Prostate gland (tissue), 2 donors: Measurements from ENCODE around the gene CACNA1A. TPM values are rescaled to one million over a fixed set of nuclear protein-coding genes. Genes with fewer than 3 reads are reported as not detected.

Experiments used
- DNase-seq: peaks from one replicate; pipeline ENCODE4 v3.0.0-alpha.2; 2019; ENCODE audit warnings: low spot score
- H3K27ac ChIP-seq, 2 donors: fragments of 200-600 bp; sonication (generic); 2 replicates each; pipeline ENCODE4 v1.5.1; 2017 to 2019
- H3K27me3 ChIP-seq: fragments of 200-600 bp; sonication (generic); replicated peaks from 2 replicates; pipeline ENCODE4 v1.5.1; 2019; ENCODE audit not compliant: insufficient read depth
- H3K36me3 ChIP-seq, 2 donors: fragments of 200-600 bp; sonication (generic); 1 replicate in 1 of 2; 2 replicates in 1 of 2; pipeline versions ENCODE4 v1.5.1 to v1.8.1; 2017 to 2019
- H3K4me1 ChIP-seq: fragments of 200-600 bp; sonication (generic); replicated peaks from 2 replicates; pipeline ENCODE4 v1.5.1; 2019
- H3K4me3 ChIP-seq, 2 donors: fragments of 200-600 bp; sonication (generic); 2 replicates each; pipeline ENCODE4 v1.5.1; 2017 to 2019
- H3K9me3 ChIP-seq: fragments of 200-600 bp; sonication (generic); 2 replicates; pipeline ENCODE4 v1.5.1; 2017
- POLR2A ChIP-seq: fragments of 450-650 bp; IDR thresholded peaks from one replicate; pipeline ENCODE4 v1.6.1; 2016; ENCODE audit warnings: antibody characterized with exemption, mild to moderate bottlenecking
- POLR2AphosphoS5 ChIP-seq: sonication (generic); formaldehyde crosslinking; IDR thresholded peaks from one replicate; pipeline ENCODE4 v1.6.1; 2017; ENCODE audit warnings: antibody characterized with exemption
- WGBS: methylation state at CpG from one replicate; pipeline ENCODE4 v1.1.5; 2018; 5-methylcytosine and 5-hydroxymethylcytosine counted together
- intact Hi-C: fragments of 100-400 bp; cut with DNase I; formaldehyde crosslinking; loops from one replicate; pipeline ENCODE4 v1.14.2; 2022
- total RNA-seq, 2 donors: library from RNA; depleted of rRNA; stranded (reverse); fragments of >200 nt; gene quantifications; one replicate each; pipeline ENCODE4 v1.1.0, GENCODE V29; 2016
- TF ChIP-seq, protein P1 (sequence below), 4 experiments: fragments of 200-600 bp in 2 of 4; fragments of 450-650 bp in 2 of 4; sonication (generic) in 2 of 4; IDR thresholded peaks; 1 replicate in 3 of 4; 2 replicates in 1 of 4; pipeline ENCODE4 v1.5.1; 2016 to 2019; ENCODE audit warnings: antibody characterized with exemption in 4 of 4, mild to moderate bottlenecking in 2 of 4, moderate library complexity in 2 of 4

Gene CACNA1A
- total RNA-seq, 2 donors from 2014 or later = 0.46 to 12.4 TPM

DNA sequence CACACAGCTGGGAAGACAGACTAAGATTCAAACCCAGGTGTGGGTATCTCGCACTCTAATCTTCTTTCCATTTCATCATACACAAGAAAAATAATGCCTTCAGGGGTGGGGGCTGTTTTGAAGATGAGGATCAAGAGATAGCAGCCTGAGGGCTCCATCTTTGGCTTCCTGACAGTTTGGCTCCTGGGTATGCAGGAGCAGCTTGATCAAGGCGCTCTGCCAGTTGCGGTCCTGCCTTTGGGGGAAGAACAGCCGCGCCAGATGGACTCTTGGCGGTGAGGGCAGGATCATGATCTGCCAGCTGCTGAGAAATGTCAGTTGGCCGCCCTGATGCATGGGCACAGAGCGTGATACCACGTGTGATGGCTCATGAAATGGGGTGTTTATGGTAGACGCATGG is 236.9 kb downstream of the CACNA1A start:
- 87% methylated on average over 10 of the region's 10 CpGs for WGBS

DNA sequence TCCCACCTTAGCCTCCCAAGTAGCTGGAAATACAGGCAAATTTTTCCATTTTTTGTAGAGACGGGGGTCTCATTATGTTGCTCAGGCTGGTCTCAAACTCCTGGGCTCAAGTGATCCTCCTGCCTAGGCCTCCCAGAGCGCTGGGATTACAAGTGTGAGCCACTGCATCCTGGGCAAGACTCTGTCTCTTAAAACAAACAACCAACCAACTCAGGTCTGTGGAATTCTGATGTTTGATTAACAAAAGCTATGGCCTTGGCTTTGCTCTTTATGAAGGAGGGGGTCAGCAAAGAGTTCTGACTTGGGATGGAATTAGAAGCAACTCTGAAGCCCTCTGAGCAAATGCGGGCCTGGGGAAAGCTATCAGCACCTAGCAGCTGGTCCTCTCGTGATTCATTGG is 238.4 kb downstream of the CACNA1A start:
- 73% methylated on average over 4 of the region's 4 CpGs for WGBS
- Histone ChIP-seq H3K9me3 (no peaks in the 10 kb centered on the region), H3K36me3 (no peaks in the 10 kb centered on the region), H3K27me3 (no peaks in the 10 kb centered on the region), H3K27ac (no peak overlapping the region), H3K4me1 (no peaks in the 10 kb centered on the region), H3K4me3 (no peak overlapping the region)
- no peak for DNase-seq
- intact Hi-C loops = no loop called here
- TF ChIP-seq, protein P1, sequence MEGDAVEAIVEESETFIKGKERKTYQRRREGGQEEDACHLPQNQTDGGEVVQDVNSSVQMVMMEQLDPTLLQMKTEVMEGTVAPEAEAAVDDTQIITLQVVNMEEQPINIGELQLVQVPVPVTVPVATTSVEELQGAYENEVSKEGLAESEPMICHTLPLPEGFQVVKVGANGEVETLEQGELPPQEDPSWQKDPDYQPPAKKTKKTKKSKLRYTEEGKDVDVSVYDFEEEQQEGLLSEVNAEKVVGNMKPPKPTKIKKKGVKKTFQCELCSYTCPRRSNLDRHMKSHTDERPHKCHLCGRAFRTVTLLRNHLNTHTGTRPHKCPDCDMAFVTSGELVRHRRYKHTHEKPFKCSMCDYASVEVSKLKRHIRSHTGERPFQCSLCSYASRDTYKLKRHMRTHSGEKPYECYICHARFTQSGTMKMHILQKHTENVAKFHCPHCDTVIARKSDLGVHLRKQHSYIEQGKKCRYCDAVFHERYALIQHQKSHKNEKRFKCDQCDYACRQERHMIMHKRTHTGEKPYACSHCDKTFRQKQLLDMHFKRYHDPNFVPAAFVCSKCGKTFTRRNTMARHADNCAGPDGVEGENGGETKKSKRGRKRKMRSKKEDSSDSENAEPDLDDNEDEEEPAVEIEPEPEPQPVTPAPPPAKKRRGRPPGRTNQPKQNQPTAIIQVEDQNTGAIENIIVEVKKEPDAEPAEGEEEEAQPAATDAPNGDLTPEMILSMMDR (IDR thresholded peaks at IDR 0.05) = no peak
- TF ChIP-seq POLR2AphosphoS5 (no peak), POLR2A (no peak)

More for the DNA sequence above, 236.9 kb downstream of the CACNA1A start:
- no peaks in the 10 kb centered on the region for H3K27me3 ChIP-seq
- no peaks in the 10 kb centered on the region for H3K9me3 ChIP-seq
- no peaks in the 10 kb centered on the region for H3K36me3 ChIP-seq
- H3K4me1 ChIP-seq = no peaks in the 10 kb centered on the region
- DNase-seq = no peak
- intact Hi-C loops = no loop called here
- H3K27ac ChIP-seq = no peak overlapping the region
- TF ChIP-seq, protein P1 (IDR thresholded peaks at IDR 0.05) = no peak
- TF ChIP-seq POLR2A = no peak
- TF ChIP-seq POLR2AphosphoS5 = no peak
- H3K4me3 ChIP-seq = no peak overlapping the region

DNA sequence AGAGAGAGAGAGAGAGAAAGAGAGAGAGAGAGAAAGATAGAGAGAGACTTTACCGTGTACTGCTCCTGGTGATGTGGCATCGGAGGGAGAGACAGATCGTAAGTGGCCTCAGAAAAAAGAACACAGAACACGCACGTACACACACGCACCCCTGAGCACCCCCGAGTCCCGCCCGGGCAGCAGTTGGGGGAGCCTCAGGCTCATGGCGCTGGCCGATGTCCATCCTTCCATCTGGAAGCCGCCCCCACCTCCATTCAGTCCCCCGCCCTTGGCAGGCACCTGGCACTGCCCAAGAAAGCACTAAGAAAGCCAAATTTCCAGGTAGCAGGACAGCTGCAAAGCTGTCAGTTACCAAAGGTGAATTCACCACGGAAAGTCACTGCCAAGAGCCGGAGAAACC is 239.1 kb downstream of the CACNA1A start:
- H3K36me3 ChIP-seq = no peaks in the 10 kb centered on the region
- intact Hi-C loops = no loop called here
- no peak for TF ChIP-seq POLR2AphosphoS5
- TF ChIP-seq, protein P1 (IDR thresholded peaks at IDR 0.05) = no peak
- no peak for TF ChIP-seq POLR2A
- H3K27ac ChIP-seq = no peak overlapping the region
- DNase-seq = no peak
- H3K4me3 ChIP-seq = no peak overlapping the region
- H3K27me3 ChIP-seq = no peaks in the 10 kb centered on the region
- H3K9me3 ChIP-seq = no peaks in the 10 kb centered on the region
- WGBS = 74% methylated on average over 15 of the region's 15 CpGs
- no peaks in the 10 kb centered on the region for H3K4me1 ChIP-seq

DNA sequence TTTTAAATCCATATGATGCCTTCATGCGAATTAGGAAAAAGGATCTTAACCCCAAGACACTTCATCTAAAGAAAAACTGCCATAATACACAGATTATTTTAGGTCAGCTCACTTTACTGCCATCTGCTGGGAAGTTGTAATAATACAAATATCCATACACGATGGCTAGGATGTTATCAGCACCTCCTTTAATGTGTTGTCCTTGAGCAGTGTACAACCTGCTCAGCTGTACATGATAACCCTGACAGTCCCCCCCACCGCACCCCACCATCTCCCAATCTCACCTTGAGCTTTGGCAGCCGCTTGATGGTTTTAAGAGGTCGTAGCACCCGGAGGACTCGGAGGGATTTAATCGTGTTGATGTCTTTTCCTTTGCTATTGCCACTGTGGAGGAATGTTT is 243.8 kb downstream of the CACNA1A start:
- H3K4me3 ChIP-seq = no peak overlapping the region
- WGBS = 59% methylated on average over 8 of the region's 8 CpGs
- TF ChIP-seq, protein P1 (IDR thresholded peaks at IDR 0.05) = peak in 3 of 4 experiments; percentile 54 to 77 (median 75)
- TF ChIP-seq POLR2AphosphoS5 (no peak), POLR2A (no peak)
- H3K4me1 ChIP-seq = no peaks in the 10 kb centered on the region
- DNase-seq = no peak
- no peaks in the 10 kb centered on the region for H3K36me3 ChIP-seq
- no peaks in the 10 kb centered on the region for H3K9me3 ChIP-seq
- H3K27ac ChIP-seq = no peak overlapping the region
- intact Hi-C loops = loop anchor here (2.0 to 5.0 kb wide), 2 partner anchors 110 to 284 kb away; partner anchors contain the start of genes IER2 and STX10
- no peaks in the 10 kb centered on the region for H3K27me3 ChIP-seq

DNA sequence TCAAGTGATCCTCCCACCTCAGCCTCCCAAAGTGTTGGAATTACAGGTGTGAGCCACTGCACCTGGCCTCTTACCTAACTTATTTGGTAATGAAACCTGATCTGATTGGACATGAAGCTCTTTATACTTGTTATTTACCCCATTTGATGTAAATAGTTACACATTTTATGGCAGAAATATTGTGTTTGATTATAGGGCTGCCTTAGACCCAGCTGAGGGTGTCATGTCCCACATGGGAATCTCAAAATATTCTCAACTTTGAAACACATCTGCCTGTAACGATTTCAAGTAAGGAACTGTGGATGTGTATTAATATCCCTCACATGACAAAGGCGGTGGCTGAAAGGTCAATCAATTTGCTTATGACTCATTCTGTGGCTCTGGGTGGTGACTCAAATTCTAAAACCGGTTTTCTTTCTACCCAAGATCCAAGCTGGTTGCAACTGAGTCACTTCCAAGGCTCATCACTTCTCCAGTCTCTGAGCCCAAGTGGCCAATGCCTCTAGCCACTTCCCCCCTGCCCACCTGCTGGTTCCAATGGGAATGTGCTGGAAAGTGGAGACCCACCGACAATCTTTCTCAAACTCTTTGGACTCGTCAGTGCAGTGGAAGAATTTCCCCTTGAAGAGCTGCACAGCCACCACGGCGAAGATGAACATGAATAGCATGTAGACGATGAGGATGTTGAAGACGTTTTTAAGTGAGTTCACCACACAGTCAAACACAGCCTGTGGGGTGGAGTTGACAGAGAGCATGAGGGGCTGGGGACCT is 245.2 kb downstream of the CACNA1A start:
- no peak overlapping the region for H3K4me3 ChIP-seq
- no peak overlapping the region for H3K27ac ChIP-seq
- H3K9me3 ChIP-seq = no peaks in the 10 kb centered on the region
- intact Hi-C loops = loop anchor here (5.0 kb wide), 1 partner anchor 109 kb away; the partner anchor contains the start of genes IER2 and STX10
- H3K4me1 ChIP-seq = no peaks in the 10 kb centered on the region
- peaks cover 4% of the 10 kb centered on the region for H3K27me3 ChIP-seq
- no peak for DNase-seq
- TF ChIP-seq, protein P1 (IDR thresholded peaks at IDR 0.05) = no peak
- TF ChIP-seq POLR2AphosphoS5 (no peak), POLR2A (no peak)
- no peaks in the 10 kb centered on the region for H3K36me3 ChIP-seq
- 70% methylated on average over 9 of the region's 9 CpGs for WGBS
